Measurements from ENCODE around the gene PGAP3. TPM values are rescaled to one million over a fixed set of nuclear protein-coding genes. Genes with fewer than 3 reads are reported as not detected.

Gene PGAP3
- polyA plus RNA-seq, 1 experiment, result 20.3 TPM

GRCh38 chr17:39670746-39671145 lies 17.1 kb downstream of the PGAP3 start:
- H3K4me3 ChIP-seq (ENCODE audit: low read depth, low read length), result no peak overlapping the region
- H3K36me3 ChIP-seq (ENCODE audit: control insufficient read depth, insufficient read depth, low read length), result no peaks in the 10 kb centered on the region
- H3K27me3 ChIP-seq (ENCODE audit: control insufficient read depth, insufficient read depth, low read length), result peaks cover 19% of the 10 kb centered on the region
- TF ChIP-seq CTCF (IDR thresholded peaks at IDR 0.05; ENCODE audit: insufficient read depth, low read depth, low read length), result no peak
- CTCF ChIA-PET, result interaction anchor here (1.1 to 16.9 kb wide), 6 partner anchors 16 to 123 kb away, joined by 3 to 185 read pairs (median 7); partner anchors contain the start of gene PPP1R1B
- POLR2A ChIA-PET, result no interaction called here
- DNase-seq (ENCODE audit: low read depth), result no peak

- TF ChIP-seq CTCF (IDR thresholded peaks at IDR 0.05; ENCODE audit: insufficient read depth, low read depth, low read length), result no peak
- no peak for DNase-seq (ENCODE audit: low read depth)
- POLR2A ChIA-PET, result no interaction called here
- CTCF ChIA-PET, result interaction anchor here (0.6 to 16.9 kb wide), 9 partner anchors 8 to 159 kb away, joined by 3 to 185 read pairs (median 5); partner anchors contain the start of gene PPP1R1B
- H3K4me3 ChIP-seq (ENCODE audit: low read depth, low read length), result no peak overlapping the region
- H3K27me3 ChIP-seq (ENCODE audit: control insufficient read depth, insufficient read depth, low read length), result peaks cover 19% of the 10 kb centered on the region
- H3K36me3 ChIP-seq (ENCODE audit: control insufficient read depth, insufficient read depth, low read length), result no peaks in the 10 kb centered on the region
Measured at GRCh38 chr17:39669897-39670735, 17.7 kb downstream of the PGAP3 start.

- no peak for DNase-seq (ENCODE audit: low read depth)
- ChIA-PET CTCF (interaction anchor here (1.0 to 16.9 kb wide), 14 partner anchors 8 to 62 kb away, joined by 3 to 185 read pairs (median 4); partner anchors contain the start of genes MIEN1, PGAP3 and PPP1R1B), POLR2A (no interaction called here)
- no peak within 1 kb of the TSS for H3K4me3 ChIP-seq (ENCODE audit: low read depth, low read length)
- no peaks in the 10 kb centered on the region for H3K36me3 ChIP-seq (ENCODE audit: control insufficient read depth, insufficient read depth, low read length)
- H3K27me3 ChIP-seq (ENCODE audit: control insufficient read depth, insufficient read depth, low read length), result peaks cover 19% of the 10 kb centered on the region
- TF ChIP-seq CTCF (IDR thresholded peaks at IDR 0.05; ENCODE audit: insufficient read depth, low read depth, low read length), result peak; percentile 66
Measured at GRCh38 chr17:39667945-39668924, 19.6 kb downstream of the PGAP3 start, which contains the start of gene PNMT. Gene PNMT, plus strand, starts transcription at chr17:39668453. Its CDS starts 23 bp downstream, at chr17:39668476.

- ChIA-PET POLR2A (interaction anchor here (0.7 kb wide), 1 partner anchor 89 kb away, joined by 7 read pairs; no protein-coding TSS in a partner anchor), CTCF (interaction anchor here (1.1 to 16.9 kb wide), 10 partner anchors 10 to 45 kb away, joined by 3 to 185 read pairs (median 6); partner anchors contain the start of genes PGAP3 and PPP1R1B)
- TF ChIP-seq CTCF (IDR thresholded peaks at IDR 0.05; ENCODE audit: insufficient read depth, low read depth, low read length), result no peak
- DNase-seq (ENCODE audit: low read depth), result no peak
- Histone ChIP-seq H3K4me3 (ENCODE audit: low read depth, low read length) (no peak overlapping the region), H3K27me3 (ENCODE audit: control insufficient read depth, insufficient read depth, low read length) (peaks cover 19% of the 10 kb centered on the region), H3K36me3 (ENCODE audit: control insufficient read depth, insufficient read depth, low read length) (peaks cover 3% of the 10 kb centered on the region; the same call in 1 of the 2 replicates)
Measured at GRCh38 chr17:39667262-39667944, 20.5 kb downstream of the PGAP3 start.

All from BJ (cell line).